ENCODE measurements around the gene ZNHIT2. TPM values are rescaled to one million over a fixed set of nuclear protein-coding genes. Genes with fewer than 3 reads are reported as not detected.
"Not testable (repeated sequence)": the region's sequence is repeated elsewhere in the genome, so short reads cannot be mapped to it uniquely, and the experiment has no call there.

Gene ZNHIT2
- polyA plus RNA-seq (ENCODE audit: insufficient read length in 3 of 3): 1 to 10 TPM; 4.6 to 6.0 (median 5.0) TPM

GRCh38 chr11:65117206-65118096 is at the start of gene ZNHIT2:
TSS of gene ZNHIT2 (minus strand) at chr11:65117701. CDS start at chr11:65117653, 48 bp downstream.
- DNase-seq (ENCODE audit: low read depth in 3 of 3, low spot score in 2 of 3): peak; percentile 97 to 98 (median 98)

GRCh38 chr11:65166893-65167292 is 49.4 kb upstream of the ZNHIT2 start:
- DNase-seq (ENCODE audit: low read depth in 3 of 3, low spot score in 2 of 3): no peak

GRCh38 chr11:65165410-65166317 is 48.2 kb upstream of the ZNHIT2 start:
- DNase-seq (ENCODE audit: low read depth in 3 of 3, low spot score in 2 of 3): no peak

- no peak for DNase-seq (ENCODE audit: low read depth in 3 of 3, low spot score in 2 of 3)
These were observed 46.2 kb upstream of the ZNHIT2 start for GRCh38 chr11:65163684-65164083.

GRCh38 chr11:65160643-65161042 is 43.1 kb upstream of the ZNHIT2 start:
- no peak for DNase-seq (ENCODE audit: low read depth in 3 of 3, low spot score in 2 of 3)

GRCh38 chr11:65159012-65159411 is 41.5 kb upstream of the ZNHIT2 start:
- no peak for DNase-seq (ENCODE audit: low read depth in 3 of 3, low spot score in 2 of 3)

- DNase-seq (ENCODE audit: low read depth in 3 of 3, low spot score in 2 of 3): no peak
These were observed 39.8 kb upstream of the ZNHIT2 start for GRCh38 chr11:65157336-65157735.

GRCh38 chr11:65156926-65157325 is 39.4 kb upstream of the ZNHIT2 start:
- DNase-seq (ENCODE audit: low read depth in 3 of 3, low spot score in 2 of 3): no peak

GRCh38 chr11:65156256-65156655 is 38.8 kb upstream of the ZNHIT2 start:
- DNase-seq (ENCODE audit: low read depth in 3 of 3, low spot score in 2 of 3): no peak

GRCh38 chr11:65152122-65152521 is 34.6 kb upstream of the ZNHIT2 start:
- DNase-seq (ENCODE audit: low read depth in 3 of 3, low spot score in 2 of 3): no peak

GRCh38 chr11:65151331-65151899 is 33.9 kb upstream of the ZNHIT2 start:
- no peak for DNase-seq (ENCODE audit: low read depth in 3 of 3, low spot score in 2 of 3)

- DNase-seq (ENCODE audit: low read depth in 3 of 3, low spot score in 2 of 3): no peak
These were observed 33.2 kb upstream of the ZNHIT2 start for GRCh38 chr11:65150509-65151299.

GRCh38 chr11:65150131-65150508 is 32.6 kb upstream of the ZNHIT2 start:
- DNase-seq (ENCODE audit: low read depth in 3 of 3, low spot score in 2 of 3): not testable (repeated sequence)

GRCh38 chr11:65148657-65149056 is 31.2 kb upstream of the ZNHIT2 start:
- no peak for DNase-seq (ENCODE audit: low read depth in 3 of 3, low spot score in 2 of 3)

- no peak for DNase-seq (ENCODE audit: low read depth in 3 of 3, low spot score in 2 of 3)
These were observed 30.0 kb upstream of the ZNHIT2 start for GRCh38 chr11:65147352-65148075.

- DNase-seq (ENCODE audit: low read depth in 3 of 3, low spot score in 2 of 3): no peak
These were observed 24.5 kb upstream of the ZNHIT2 start for GRCh38 chr11:65141896-65142494.

GRCh38 chr11:65136515-65137096 is 19.1 kb upstream of the ZNHIT2 start:
- DNase-seq (ENCODE audit: low read depth in 3 of 3, low spot score in 2 of 3): no peak

GRCh38 chr11:65135633-65136145 is 18.2 kb upstream of the ZNHIT2 start:
- DNase-seq (ENCODE audit: low read depth in 3 of 3, low spot score in 2 of 3): no peak

Measured in right renal cortex interstitium (tissue), 3 donors.